Astrocyte (in vitro differentiated cells and primary cell): ENCODE results near the gene FAM53B.

Experiments
- CTCF ChIP-seq: IDR thresholded peaks from 2 replicates; pipeline ENCODE4 v1.5.1; 2011; ENCODE audit warnings: low read depth, mild to moderate bottlenecking, inconsistent platforms, low read length, moderate library complexity; ENCODE audit not compliant: insufficient read depth
- EZH2 ChIP-seq: IDR thresholded peaks from 2 replicates; pipeline ENCODE4 v1.6.1; 2012; ENCODE audit warnings: mild to moderate bottlenecking, low read length, inconsistent platforms; ENCODE audit not compliant: insufficient read depth

GRCh38 chr10:124652701-124653100 is 91.5 kb downstream of the FAM53B start:
- TF ChIP-seq CTCF (no peak), EZH2 (no peak)
